ENCODE measurements around the gene TULP4. TPM values are rescaled to one million over a fixed set of nuclear protein-coding genes. Genes with fewer than 3 reads are reported as not detected.
"Not testable (repeated sequence)": the region's sequence is repeated elsewhere in the genome, so short reads cannot be mapped to it uniquely, and the experiment has no call there.

TULP4 gene
- total and polyA plus RNA-seq, 2 donors: 5.9 to 57.1 TPM

GRCh38 chr6:158552055-158552795 is 240.0 kb downstream of the TULP4 start:
- Histone ChIP-seq H3K4me1 (ENCODE audit: control insufficient read depth in 2 of 2, insufficient read depth in 2 of 2, low read length in 2 of 2) (no peaks in the 10 kb centered on the region), H3K4me3 (ENCODE audit: low read length in 2 of 2) (no peak overlapping the region), H3K36me3 (ENCODE audit: control insufficient read depth in 2 of 2, insufficient read depth in 2 of 2, low read length in 1 of 2) (no peaks in the 10 kb centered on the region), H3K27me3 (ENCODE audit: control insufficient read depth in 2 of 2, insufficient read depth in 1 of 2, low read length in 1 of 2) (no peaks in the 10 kb centered on the region), H3K27ac (ENCODE audit: low read depth in 1 of 2, low read length in 1 of 2) (peak overlapping the region in 1 of 2 donors; percentile 7), H3K9me3 (ENCODE audit: control insufficient read depth in 2 of 2, insufficient read depth in 1 of 2, low read length in 1 of 2) (no peaks in the 10 kb centered on the region)
- no peak for DNase-seq (ENCODE audit: low read depth in 6 of 9, low spot score in 9 of 9)
- 91% methylated on average over 6 of the region's 6 CpGs for WGBS

GRCh38 chr6:158552796-158553138 is 240.5 kb downstream of the TULP4 start:
- no peak for DNase-seq (ENCODE audit: low read depth in 6 of 9, low spot score in 9 of 9)

GRCh38 chr6:158554611-158555361 is 242.5 kb downstream of the TULP4 start:
- Histone ChIP-seq H3K27me3 (ENCODE audit: control insufficient read depth in 2 of 2, insufficient read depth in 1 of 2, low read length in 1 of 2) (no peaks in the 10 kb centered on the region), H3K27ac (ENCODE audit: low read depth in 1 of 2, low read length in 1 of 2) (no peak overlapping the region), H3K36me3 (ENCODE audit: control insufficient read depth in 2 of 2, insufficient read depth in 2 of 2, low read length in 1 of 2) (no peaks in the 10 kb centered on the region), H3K9me3 (ENCODE audit: control insufficient read depth in 2 of 2, insufficient read depth in 1 of 2, low read length in 1 of 2) (no peaks in the 10 kb centered on the region), H3K4me3 (ENCODE audit: low read length in 2 of 2) (no peak overlapping the region), H3K4me1 (ENCODE audit: control insufficient read depth in 2 of 2, insufficient read depth in 2 of 2, low read length in 2 of 2) (peaks cover 0 to 5% of the 10 kb centered on the region in 2 donors)
- no peak for DNase-seq (ENCODE audit: low read depth in 6 of 9, low spot score in 9 of 9)
- WGBS: over 99% methylated on average over 4 of the region's 4 CpGs

More at GRCh38 chr6:158552796-158553138, 240.5 kb downstream of the TULP4 start:
- Histone ChIP-seq H3K4me1 (ENCODE audit: control insufficient read depth in 2 of 2, insufficient read depth in 2 of 2, low read length in 2 of 2) (no peaks in the 10 kb centered on the region), H3K27ac (ENCODE audit: low read depth in 1 of 2, low read length in 1 of 2) (no peak overlapping the region), H3K27me3 (ENCODE audit: control insufficient read depth in 2 of 2, insufficient read depth in 1 of 2, low read length in 1 of 2) (no peaks in the 10 kb centered on the region), H3K36me3 (ENCODE audit: control insufficient read depth in 2 of 2, insufficient read depth in 2 of 2, low read length in 1 of 2) (no peaks in the 10 kb centered on the region), H3K4me3 (ENCODE audit: low read length in 2 of 2) (no peak overlapping the region), H3K9me3 (ENCODE audit: control insufficient read depth in 2 of 2, insufficient read depth in 1 of 2, low read length in 1 of 2) (no peaks in the 10 kb centered on the region)
- WGBS: 95% methylated on average over 5 of the region's 5 CpGs

GRCh38 chr6:158556113-158556512 is 243.8 kb downstream of the TULP4 start:
- 90% methylated on average over 7 of the region's 7 CpGs for WGBS
- H3K27ac ChIP-seq (ENCODE audit: low read depth in 1 of 2, low read length in 1 of 2): no peak overlapping the region
- H3K27me3 ChIP-seq (ENCODE audit: control insufficient read depth in 2 of 2, insufficient read depth in 1 of 2, low read length in 1 of 2): no peaks in the 10 kb centered on the region
- no peaks in the 10 kb centered on the region for H3K36me3 ChIP-seq (ENCODE audit: control insufficient read depth in 2 of 2, insufficient read depth in 2 of 2, low read length in 1 of 2)
- H3K9me3 ChIP-seq (ENCODE audit: control insufficient read depth in 2 of 2, insufficient read depth in 1 of 2, low read length in 1 of 2): no peaks in the 10 kb centered on the region
- no peak for DNase-seq (ENCODE audit: low read depth in 6 of 9, low spot score in 9 of 9)
- H3K4me3 ChIP-seq (ENCODE audit: low read length in 2 of 2): no peak overlapping the region
- peaks cover 4 to 10% of the 10 kb centered on the region in 2 donors for H3K4me1 ChIP-seq (ENCODE audit: control insufficient read depth in 2 of 2, insufficient read depth in 2 of 2, low read length in 2 of 2)

- not testable (repeated sequence) for H3K36me3 ChIP-seq (ENCODE audit: control insufficient read depth in 2 of 2, insufficient read depth in 2 of 2, low read length in 1 of 2); H3K4me3 ChIP-seq (ENCODE audit: low read length in 2 of 2); DNase-seq (ENCODE audit: low read depth in 6 of 9, low spot score in 9 of 9); H3K27ac ChIP-seq (ENCODE audit: low read depth in 1 of 2, low read length in 1 of 2); H3K9me3 ChIP-seq (ENCODE audit: control insufficient read depth in 2 of 2, insufficient read depth in 1 of 2, low read length in 1 of 2); H3K27me3 ChIP-seq (ENCODE audit: control insufficient read depth in 2 of 2, insufficient read depth in 1 of 2, low read length in 1 of 2)
- 98% methylated on average over 3 of the region's 3 CpGs for WGBS
- H3K4me1 ChIP-seq (ENCODE audit: control insufficient read depth in 2 of 2, insufficient read depth in 2 of 2, low read length in 2 of 2): peaks cover 7 to 17% of the 10 kb centered on the region in 2 donors
These were observed 244.8 kb downstream of the TULP4 start for GRCh38 chr6:158557110-158557509.

- 97% methylated on average over 5 of the region's 5 CpGs for WGBS
These were observed 245.7 kb downstream of the TULP4 start for GRCh38 chr6:158557927-158558326.

GRCh38 chr6:158558415-158559306 is 246.4 kb downstream of the TULP4 start:
- Histone ChIP-seq H3K4me1 (ENCODE audit: control insufficient read depth in 2 of 2, insufficient read depth in 2 of 2, low read length in 2 of 2) (peaks cover 7 to 17% of the 10 kb centered on the region in 2 donors), H3K27ac (ENCODE audit: low read depth in 1 of 2, low read length in 1 of 2) (no peak overlapping the region), H3K4me3 (ENCODE audit: low read length in 2 of 2) (no peak overlapping the region), H3K9me3 (ENCODE audit: control insufficient read depth in 2 of 2, insufficient read depth in 1 of 2, low read length in 1 of 2) (peaks cover 0 to 3% of the 10 kb centered on the region in 2 donors), H3K36me3 (ENCODE audit: control insufficient read depth in 2 of 2, insufficient read depth in 2 of 2, low read length in 1 of 2) (peaks cover 0 to 3% of the 10 kb centered on the region in 2 donors), H3K27me3 (ENCODE audit: control insufficient read depth in 2 of 2, insufficient read depth in 1 of 2, low read length in 1 of 2) (no peaks in the 10 kb centered on the region)
- 97% methylated on average over 14 of the region's 14 CpGs for WGBS
- no peak for DNase-seq (ENCODE audit: low read depth in 6 of 9, low spot score in 9 of 9)

More at GRCh38 chr6:158557927-158558326, 245.7 kb downstream of the TULP4 start:
- Histone ChIP-seq H3K9me3 (ENCODE audit: control insufficient read depth in 2 of 2, insufficient read depth in 1 of 2, low read length in 1 of 2) (no peaks in the 10 kb centered on the region), H3K36me3 (ENCODE audit: control insufficient read depth in 2 of 2, insufficient read depth in 2 of 2, low read length in 1 of 2) (peaks cover 0 to 3% of the 10 kb centered on the region in 2 donors), H3K27me3 (ENCODE audit: control insufficient read depth in 2 of 2, insufficient read depth in 1 of 2, low read length in 1 of 2) (no peaks in the 10 kb centered on the region), H3K27ac (ENCODE audit: low read depth in 1 of 2, low read length in 1 of 2) (no peak overlapping the region), H3K4me1 (ENCODE audit: control insufficient read depth in 2 of 2, insufficient read depth in 2 of 2, low read length in 2 of 2) (peaks cover 7 to 17% of the 10 kb centered on the region in 2 donors), H3K4me3 (ENCODE audit: low read length in 2 of 2) (no peak overlapping the region)
- DNase-seq (ENCODE audit: low read depth in 6 of 9, low spot score in 9 of 9): no peak

GRCh38 chr6:158559338-158559894 is 247.2 kb downstream of the TULP4 start:
- Histone ChIP-seq H3K9me3 (ENCODE audit: control insufficient read depth in 2 of 2, insufficient read depth in 1 of 2, low read length in 1 of 2) (peaks cover 0 to 5% of the 10 kb centered on the region in 2 donors), H3K27me3 (ENCODE audit: control insufficient read depth in 2 of 2, insufficient read depth in 1 of 2, low read length in 1 of 2) (no peaks in the 10 kb centered on the region), H3K4me3 (ENCODE audit: low read length in 2 of 2) (peak overlapping the region; percentile 53 to 92), H3K27ac (ENCODE audit: low read depth in 1 of 2, low read length in 1 of 2) (peak overlapping the region; percentile 15 to 58), H3K36me3 (ENCODE audit: control insufficient read depth in 2 of 2, insufficient read depth in 2 of 2, low read length in 1 of 2) (peaks cover 0 to 3% of the 10 kb centered on the region in 2 donors), H3K4me1 (ENCODE audit: control insufficient read depth in 2 of 2, insufficient read depth in 2 of 2, low read length in 2 of 2) (peaks cover 11 to 20% of the 10 kb centered on the region in 2 donors)
- no peak for DNase-seq (ENCODE audit: low read depth in 6 of 9, low spot score in 9 of 9)
- 56% methylated on average over 14 of the region's 14 CpGs for WGBS

Measured in thymus (tissue), 11 donors.